Ishikawa (cell line): ENCODE results near the gene NDUFV1.

ENCODE experiments used
- CEBPB ChIP-seq: IDR thresholded peaks from 2 replicates; pipeline ENCODE4 v1.6.1; 2012
- CREB1 ChIP-seq: IDR thresholded peaks from 2 replicates; pipeline ENCODE4 v1.6.1; 2012; ENCODE audit warnings: low read depth
- EP300 ChIP-seq: IDR thresholded peaks from 2 replicates; pipeline ENCODE4 v1.6.1; 2012; ENCODE audit warnings: borderline replicate concordance
- RAD21 ChIP-seq: IDR thresholded peaks from 2 replicates; pipeline ENCODE4 v1.6.1; 2012; ENCODE audit warnings: low read depth
- TAF1 ChIP-seq: IDR thresholded peaks from 2 replicates; pipeline ENCODE4 v1.6.1; 2012; ENCODE audit warnings: low read depth, mild to moderate bottlenecking
- ZBTB7A ChIP-seq: IDR thresholded peaks from 2 replicates; pipeline ENCODE4 v1.6.1; 2012; ENCODE audit warnings: low read depth
- TF ChIP-seq, protein P1 (sequence below): IDR thresholded peaks from 2 replicates; pipeline ENCODE4 v1.6.1; 2012; ENCODE audit warnings: low read depth, mild to moderate bottlenecking
- TF ChIP-seq, protein P2 (sequence below): IDR thresholded peaks from 2 replicates; pipeline ENCODE4 v1.6.1; 2012

DNA sequence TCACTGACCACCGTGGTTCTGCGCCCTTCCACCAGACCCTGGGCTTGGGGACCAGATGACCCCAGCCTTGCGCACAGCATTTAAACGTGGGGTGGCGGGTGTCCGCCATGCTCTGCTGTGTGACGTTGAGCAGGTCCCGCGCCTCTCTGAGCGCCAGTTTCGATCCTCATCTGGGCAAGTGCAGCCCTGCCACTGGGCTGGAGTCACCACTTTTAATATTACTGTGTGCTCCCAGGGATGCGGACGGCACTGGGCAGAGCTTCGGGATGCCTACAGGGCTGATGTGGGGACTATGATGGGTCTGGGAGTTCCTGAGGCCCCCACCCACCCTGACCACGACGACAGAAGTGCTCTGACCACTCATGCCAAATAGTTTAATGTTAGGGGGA, 24.2 kb downstream of the NDUFV1 start:
- TF ChIP-seq, protein P1, sequence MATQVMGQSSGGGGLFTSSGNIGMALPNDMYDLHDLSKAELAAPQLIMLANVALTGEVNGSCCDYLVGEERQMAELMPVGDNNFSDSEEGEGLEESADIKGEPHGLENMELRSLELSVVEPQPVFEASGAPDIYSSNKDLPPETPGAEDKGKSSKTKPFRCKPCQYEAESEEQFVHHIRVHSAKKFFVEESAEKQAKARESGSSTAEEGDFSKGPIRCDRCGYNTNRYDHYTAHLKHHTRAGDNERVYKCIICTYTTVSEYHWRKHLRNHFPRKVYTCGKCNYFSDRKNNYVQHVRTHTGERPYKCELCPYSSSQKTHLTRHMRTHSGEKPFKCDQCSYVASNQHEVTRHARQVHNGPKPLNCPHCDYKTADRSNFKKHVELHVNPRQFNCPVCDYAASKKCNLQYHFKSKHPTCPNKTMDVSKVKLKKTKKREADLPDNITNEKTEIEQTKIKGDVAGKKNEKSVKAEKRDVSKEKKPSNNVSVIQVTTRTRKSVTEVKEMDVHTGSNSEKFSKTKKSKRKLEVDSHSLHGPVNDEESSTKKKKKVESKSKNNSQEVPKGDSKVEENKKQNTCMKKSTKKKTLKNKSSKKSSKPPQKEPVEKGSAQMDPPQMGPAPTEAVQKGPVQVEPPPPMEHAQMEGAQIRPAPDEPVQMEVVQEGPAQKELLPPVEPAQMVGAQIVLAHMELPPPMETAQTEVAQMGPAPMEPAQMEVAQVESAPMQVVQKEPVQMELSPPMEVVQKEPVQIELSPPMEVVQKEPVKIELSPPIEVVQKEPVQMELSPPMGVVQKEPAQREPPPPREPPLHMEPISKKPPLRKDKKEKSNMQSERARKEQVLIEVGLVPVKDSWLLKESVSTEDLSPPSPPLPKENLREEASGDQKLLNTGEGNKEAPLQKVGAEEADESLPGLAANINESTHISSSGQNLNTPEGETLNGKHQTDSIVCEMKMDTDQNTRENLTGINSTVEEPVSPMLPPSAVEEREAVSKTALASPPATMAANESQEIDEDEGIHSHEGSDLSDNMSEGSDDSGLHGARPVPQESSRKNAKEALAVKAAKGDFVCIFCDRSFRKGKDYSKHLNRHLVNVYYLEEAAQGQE: no peak
- no peak for TF ChIP-seq EP300
- no peak for TF ChIP-seq ZBTB7A
- TF ChIP-seq CREB1: no peak
- TF ChIP-seq RAD21: no peak
- no peak for TF ChIP-seq TAF1
- TF ChIP-seq, protein P2, sequence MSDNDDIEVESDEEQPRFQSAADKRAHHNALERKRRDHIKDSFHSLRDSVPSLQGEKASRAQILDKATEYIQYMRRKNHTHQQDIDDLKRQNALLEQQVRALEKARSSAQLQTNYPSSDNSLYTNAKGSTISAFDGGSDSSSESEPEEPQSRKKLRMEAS: no peak
- no peak for TF ChIP-seq CEBPB
